Activated CD4-positive, alpha-beta T cell treated with anti-CD3 and anti-CD28 coated beads, Interleukin-2, amount 50 U/mL, for 16 hours (primary cell): ENCODE results near the gene DNAH11.

Experiments used
- DNase-seq: peaks from one replicate; pipeline ENCODE4 v3.0.0-alpha.2; 2020

Gene DNAH11

DNA sequence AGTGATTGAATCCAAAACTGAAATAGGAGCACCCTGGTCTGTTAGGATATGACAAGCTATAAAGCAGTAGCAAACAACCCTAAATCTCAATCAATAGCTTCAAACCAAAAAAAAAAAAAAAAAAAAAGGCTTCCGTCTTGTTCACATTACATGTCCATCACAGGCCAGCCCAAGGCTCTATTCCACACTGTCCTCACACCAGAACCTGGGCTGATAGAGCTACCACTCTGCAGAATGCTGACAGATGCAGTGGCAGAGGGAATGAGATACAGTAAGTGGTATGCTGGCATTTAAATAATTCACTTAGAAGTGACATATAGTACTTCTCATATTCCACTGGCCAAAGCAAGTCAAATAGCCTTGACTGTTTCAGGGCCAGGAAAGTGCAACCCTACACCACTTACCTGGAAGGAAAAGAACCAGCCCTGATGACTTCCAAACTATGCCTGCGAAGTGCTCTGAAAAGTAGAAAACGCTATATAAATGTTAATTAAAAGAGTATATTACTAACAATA lies 397.1 kb downstream of the DNAH11 start:
- no peak for DNase-seq

- peak; percentile 27 for DNase-seq
Measured at GRCh38 chr7:21941611-21942141, 398.8 kb downstream of the DNAH11 start.

DNA sequence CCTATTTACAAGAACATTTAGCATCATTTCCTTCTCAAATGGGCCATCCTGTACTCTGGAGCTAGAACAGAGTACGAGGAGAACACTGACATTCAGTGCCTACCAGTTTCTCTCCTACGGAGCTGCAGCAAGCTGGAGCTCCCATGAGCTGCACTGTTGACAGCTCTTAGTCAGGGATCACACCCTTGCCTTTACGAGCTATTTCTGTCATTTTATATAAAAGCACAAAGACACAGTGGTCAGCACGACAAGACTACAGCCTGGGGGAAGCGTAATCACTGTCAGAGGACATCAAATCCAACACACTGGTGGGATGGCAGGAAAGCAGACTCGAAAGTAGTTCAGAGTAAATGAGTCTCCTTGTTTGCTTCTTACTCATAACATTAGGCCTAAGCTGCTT lies 400.1 kb downstream of the DNAH11 start:
- peak; percentile 30 for DNase-seq

DNA sequence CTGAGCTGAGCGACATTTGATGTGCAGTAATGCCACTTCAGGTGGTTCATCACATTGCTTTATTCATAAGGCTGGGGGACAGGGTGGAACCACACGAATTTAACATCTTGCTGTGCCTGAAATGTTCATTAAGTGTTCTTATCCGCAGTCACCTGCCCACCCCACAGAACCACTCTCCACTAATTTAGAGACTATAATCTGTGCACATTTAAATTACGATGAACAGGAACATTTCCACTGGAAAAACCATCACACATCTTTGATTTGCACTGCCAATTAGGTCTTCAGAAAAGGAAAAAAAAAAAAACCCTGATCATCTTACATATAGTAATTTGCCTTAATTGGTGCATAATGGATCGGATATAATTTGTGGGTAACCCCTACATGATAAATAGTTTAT lies 400.6 kb downstream of the DNAH11 start:
- no peak for DNase-seq

GRCh38 chr7:21944616-21945453 lies 402.0 kb downstream of the DNAH11 start:
- peak; percentile 46 for DNase-seq

DNA sequence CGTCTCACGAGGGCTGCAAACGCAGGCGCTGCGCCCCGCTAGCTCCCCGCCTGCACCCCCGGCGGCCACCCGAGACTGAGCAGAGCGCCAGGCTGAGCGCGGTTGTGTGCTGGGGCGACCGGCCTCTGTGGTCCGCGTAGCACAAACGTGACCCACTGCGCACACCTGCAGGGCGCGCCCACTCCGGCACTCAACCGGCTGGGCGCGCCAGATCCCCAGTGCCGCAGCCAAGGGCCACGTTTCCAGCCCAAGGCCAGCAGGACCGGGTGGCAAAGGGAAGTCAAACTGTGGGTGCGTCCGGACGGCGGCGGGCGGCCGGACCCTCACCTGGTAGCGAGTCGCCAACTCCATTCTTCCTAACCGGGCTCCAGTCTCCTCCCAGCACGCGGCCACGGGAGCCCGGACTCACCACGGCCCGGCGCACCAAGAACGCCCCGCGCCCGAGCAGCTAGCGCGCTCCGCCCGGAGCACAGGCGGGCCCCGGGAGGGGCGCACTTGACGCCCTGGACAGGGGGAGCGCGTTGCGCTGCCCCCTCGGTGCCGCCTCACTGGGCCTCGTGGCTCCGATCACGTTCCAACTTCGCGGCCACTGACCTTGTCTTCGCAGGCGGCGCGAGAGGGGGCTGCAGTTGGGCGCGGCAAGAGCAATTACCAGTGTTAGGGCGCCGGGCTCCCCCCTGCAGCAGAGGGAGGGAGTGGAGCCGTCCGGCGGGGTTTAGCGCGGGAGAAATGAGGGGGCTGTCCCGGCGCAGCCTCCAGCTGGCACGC lies 402.8 kb downstream of the DNAH11 start, which contains the start of gene CDCA7L:
Gene CDCA7L, minus strand, starts transcription at position 446 of the 768 bp plus-strand sequence. Its CDS starts 95 bp downstream, at position 351.
- peak; percentile 75 for DNase-seq

GRCh38 chr7:21946222-21946709 lies 403.4 kb downstream of the DNAH11 start:
- no peak for DNase-seq

GRCh38 chr7:21947056-21947455 lies 404.2 kb downstream of the DNAH11 start:
- DNase-seq, result no peak

DNA sequence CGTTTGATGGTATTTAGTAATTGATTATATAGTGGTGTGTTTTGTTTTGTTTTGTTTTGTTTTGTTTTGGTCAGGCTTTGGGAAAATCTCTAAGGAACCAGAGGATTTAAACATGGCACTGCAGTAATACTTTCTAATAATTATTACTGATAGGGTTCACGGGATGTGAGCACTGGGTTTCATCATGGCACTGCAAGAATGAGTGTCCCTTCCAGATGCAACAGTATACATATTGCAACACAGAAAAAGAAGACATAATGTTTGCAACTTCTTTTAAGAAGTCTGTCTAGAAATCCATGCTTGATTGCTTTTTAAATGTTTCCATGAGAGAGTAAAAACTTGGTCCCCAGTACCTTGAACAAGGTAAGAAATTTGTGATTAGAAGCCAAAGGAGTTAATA lies 405.1 kb downstream of the DNAH11 start:
- no peak for DNase-seq

DNA sequence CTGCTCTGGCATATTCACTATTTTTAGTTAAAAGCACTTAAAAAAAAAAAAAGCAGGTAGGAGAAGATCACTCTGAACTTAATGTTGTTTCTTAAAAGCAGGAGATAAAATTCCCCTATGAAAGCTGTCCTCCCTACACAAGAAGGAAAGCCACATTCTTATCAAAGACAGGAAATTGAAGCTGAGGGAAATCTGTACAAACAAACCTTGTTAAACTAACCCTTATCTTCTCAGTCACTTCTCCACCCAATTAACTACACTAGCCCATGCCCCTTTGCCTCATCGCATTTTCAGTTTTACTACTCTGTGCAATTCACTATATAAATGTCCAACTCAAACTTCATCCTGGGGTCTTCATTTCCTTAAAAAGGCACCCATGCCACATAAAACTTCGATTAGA lies 405.5 kb downstream of the DNAH11 start:
- no peak for DNase-seq

GRCh38 chr7:21948887-21949540 lies 406.2 kb downstream of the DNAH11 start:
- DNase-seq, result no peak
